Ovary (tissue), 9 donors: ENCODE measurements around the gene MRPS10. TPM values are rescaled to one million over a fixed set of nuclear protein-coding genes. Genes with fewer than 3 reads are reported as not detected.

Experiments
- DNase-seq, 5 donors: peaks; one replicate each; pipeline ENCODE4 v3.0.0-alpha.2; 2019 to 2020
- H3K27ac ChIP-seq, 2 donors: fragments of 200-600 bp; one replicate each; pipeline versions ENCODE4 v1.5.1 to v1.8.0; 2019 to 2022
- H3K27me3 ChIP-seq: fragments of 200-600 bp; one replicate; pipeline ENCODE4 v1.8.0; 2022
- H3K36me3 ChIP-seq: fragments of 200-600 bp; sonication (generic); one replicate; pipeline ENCODE4 v1.5.1; 2019
- H3K4me1 ChIP-seq: one replicate; pipeline ENCODE4 v1.8.1; 2013; ENCODE audit warnings: mild to moderate bottlenecking, moderate library complexity; ENCODE audit not compliant: insufficient read depth
- H3K4me3 ChIP-seq: fragments of 200-600 bp; sonication (generic); one replicate; pipeline ENCODE4 v1.5.1; 2017
- H3K9me3 ChIP-seq, 2 donors: fragments of 200-600 bp in 1 of 2; sonication (generic) in 1 of 2; one replicate each; pipeline versions ENCODE4 v1.5.1 to v1.8.1; 2013 to 2019; ENCODE audit warnings: mild to moderate bottlenecking in 1 of 2, moderate library complexity in 1 of 2
- CTCF ChIP-seq, 3 donors: fragments of 450-650 bp in 2 of 3; fragments of 200-600 bp in 1 of 3; IDR thresholded peaks; one replicate each; pipeline versions ENCODE4 v1.5.1 to v1.8.0; 2016 to 2022; ENCODE audit warnings: antibody characterized with exemption in 3 of 3, mild to moderate bottlenecking in 1 of 3
- EP300 ChIP-seq: sonication (generic); formaldehyde crosslinking; IDR thresholded peaks from one replicate; pipeline ENCODE4 v1.6.1; 2017; ENCODE audit warnings: antibody characterized with exemption
- POLR2A ChIP-seq: fragments of 450-650 bp; IDR thresholded peaks from one replicate; pipeline ENCODE4 v1.6.1; 2017; ENCODE audit warnings: antibody characterized with exemption, mild to moderate bottlenecking, moderate library complexity
- WGBS, 3 donors: extraction: QIAGEN DNeasy Blood & Tissue Kit in 1 of 3; methylation state at CpG; one replicate each; pipeline versions ENCODE4 v1.1.5 to v1.1.7; 2013 to 2017; 5-methylcytosine and 5-hydroxymethylcytosine counted together
- intact Hi-C, 4 donors: fragments of 100-400 bp; cut with DNase I; formaldehyde crosslinking; loops; one replicate each; pipeline versions ENCODE4 v1.11.0 to v1.15.1; 2022 to 2023
- polyA plus RNA-seq, 2 donors: library from polyadenylated mRNA; stranded (reverse); fragments of 200-250 nt in 1 of 2; fragments of 350-450 nt in 1 of 2; fragmentation: Illumina TruSeq in 1 of 2; extraction: RNeasy Lipid Tissue Mini Kit (QIAGEN cat#74804) in 1 of 2; gene quantifications; one replicate each; pipeline ENCODE4 v1.2.3, GENCODE V29; 2013 to 2014
- total RNA-seq, 7 donors: library from RNA; depleted of rRNA in 2 of 7; stranded (reverse); fragments of >200 nt in 2 of 7; fragmentation: NEBNext Ultra II Directional in 3 of 7; extraction: Animal tissue kit (Norgen Biotek cat#: 25700) in 3 of 7; gene quantifications; one replicate each; pipeline versions ENCODE4 v1.1.0 to v1.2.4, GENCODE V29; 2016 to 2023
- donor health status: DM: no; HTN: no; CAD: no; lungs with moderate emphysema.
- donor health status: DM: no; HTN: no; CAD: no.
- donor health status: Bipolar disorder and iron deficiency.
- donor health status: DM: yes; HTN: yes; CAD: no.
- donor health status: DM: no; HTN: no; CAD: no.
- donor health status: DM: yes; HTN: yes; CAD: no.

The MRPS10 gene
- total and polyA plus RNA-seq, 9 donors, result 14.9 to 37.3 (median 24.6) TPM

- Histone ChIP-seq H3K27me3 (no peaks in the 10 kb centered on the region), H3K9me3 (no peaks in the 10 kb centered on the region), H3K4me1 (peaks cover 9% of the 10 kb centered on the region), H3K36me3 (no peaks in the 10 kb centered on the region), H3K4me3 (no peak overlapping the region), H3K27ac (no peak overlapping the region)
- intact Hi-C loops, result loop anchor here in 3 of 4 donors (5.0 to 10.0 kb wide), 2 partner anchors 192 to 275 kb away; partner anchors contain the start of gene TRERF1 (in 1 of the 3)
- DNase-seq, result no peak
- WGBS, 3 donors, result 32 to 37% (median 35%) methylated on average over 10 of the region's 10 CpGs
- TF ChIP-seq CTCF (IDR thresholded peaks at IDR 0.05), result no peak
- no peak for TF ChIP-seq EP300
- TF ChIP-seq POLR2A, result no peak
Observed at GRCh38 chr6:42259841-42260395, 42.3 kb upstream of the MRPS10 start.

- H3K4me3 ChIP-seq, result no peak overlapping the region
Observed at GRCh38 chr6:42259286-42259685, 41.6 kb upstream of the MRPS10 start.

GRCh38 chr6:42257614-42258013, 40.0 kb upstream of the MRPS10 start:
- H3K27me3 ChIP-seq, result no peaks in the 10 kb centered on the region
- H3K27ac ChIP-seq, result no peak overlapping the region
- 66 to 80% (median 68%) methylated on average over 3 of the region's 3 CpGs for WGBS, 3 donors
- H3K4me3 ChIP-seq, result no peak overlapping the region
- no peaks in the 10 kb centered on the region for H3K9me3 ChIP-seq
- TF ChIP-seq POLR2A (no peak), CTCF (IDR thresholded peaks at IDR 0.05) (no peak), EP300 (no peak)
- intact Hi-C loops, result loop anchor here in 2 of 4 donors (10.0 kb wide), 1 partner anchor 277 kb away; no protein-coding TSS in a partner anchor
- no peaks in the 10 kb centered on the region for H3K36me3 ChIP-seq
- H3K4me1 ChIP-seq, result peaks cover 3% of the 10 kb centered on the region
- DNase-seq, result no peak

More at GRCh38 chr6:42259286-42259685, 41.6 kb upstream of the MRPS10 start:
- Histone ChIP-seq H3K27ac (no peak overlapping the region), H3K36me3 (no peaks in the 10 kb centered on the region), H3K27me3 (no peaks in the 10 kb centered on the region), H3K4me1 (peaks cover 3% of the 10 kb centered on the region), H3K9me3 (no peaks in the 10 kb centered on the region)
- TF ChIP-seq CTCF (IDR thresholded peaks at IDR 0.05) (no peak), EP300 (no peak), POLR2A (no peak)
- intact Hi-C loops, result loop anchor here in 2 of 4 donors (10.0 kb wide), 1 partner anchor 276 kb away; no protein-coding TSS in a partner anchor
- no peak for DNase-seq
- WGBS, 3 donors, result 82 to 86% (median 82%) methylated on average over 31 of the region's 31 CpGs

- TF ChIP-seq POLR2A (no peak), CTCF (IDR thresholded peaks at IDR 0.05) (no peak), EP300 (no peak)
- Histone ChIP-seq H3K27ac (no peak overlapping the region), H3K27me3 (no peaks in the 10 kb centered on the region), H3K4me1 (peaks cover 3% of the 10 kb centered on the region), H3K9me3 (no peaks in the 10 kb centered on the region), H3K36me3 (no peaks in the 10 kb centered on the region), H3K4me3 (no peak overlapping the region)
- intact Hi-C loops, result loop anchor here in 2 of 4 donors (10.0 kb wide), 1 partner anchor 278 kb away; no protein-coding TSS in a partner anchor
- 6 to 15% (median 11%) methylated on average over 3 of the region's 3 CpGs for WGBS, 3 donors
- no peak for DNase-seq
Observed at GRCh38 chr6:42257063-42257462, 39.4 kb upstream of the MRPS10 start.
